Activated CD8-positive, alpha-beta T cell treated with anti-CD3 and anti-CD28 coated beads for 36 hours (primary cell): Measurements from ENCODE around the gene S1PR3. TPM values are rescaled to one million over a fixed set of nuclear protein-coding genes. Genes with fewer than 3 reads are reported as not detected.

Experiments used
- ATAC-seq: fragments of 200-7000 bp; cut with Tn5 transposase; one replicate; pipeline ENCODE4 v1.10.0; 2021; ENCODE audit warnings: mild to moderate bottlenecking, moderate library complexity
- CTCF ChIA-PET: fragments of 350-600 bp; sonication (Branson Sonifier 250); formaldehyde crosslinking; loops from one replicate; lab custom pipeline; 2021; ENCODE audit warnings: antibody characterized with exemption; lab: Charles Lee
- POLR2A ChIA-PET: fragments of 350-600 bp; sonication (Branson Sonifier 250); formaldehyde crosslinking; loops from one replicate; lab custom pipeline; 2021; ENCODE audit warnings: antibody characterized with exemption; lab: Charles Lee
- DNase-seq: peaks from one replicate; pipeline ENCODE4 v3.0.0-alpha.2; 2020
- H3K27ac Mint-ChIP-seq: one replicate; pipeline ENCODE4 v1.8.0; 2021; ENCODE audit warnings: mild to moderate bottlenecking, mixed read lengths
- H3K27me3 Mint-ChIP-seq: one replicate; pipeline ENCODE4 v1.8.0; 2021; ENCODE audit warnings: mixed read lengths
- H3K36me3 Mint-ChIP-seq: one replicate; pipeline ENCODE4 v1.8.0; 2021; ENCODE audit warnings: low read depth, mixed read lengths
- H3K4me1 Mint-ChIP-seq: one replicate; pipeline ENCODE4 v1.8.0; 2021; ENCODE audit warnings: low read depth, mixed read lengths
- H3K4me3 Mint-ChIP-seq: one replicate; pipeline ENCODE4 v1.8.0; 2021; ENCODE audit warnings: mild to moderate bottlenecking, moderate library complexity, mixed read lengths
- H3K9me3 Mint-ChIP-seq: one replicate; pipeline ENCODE4 v1.8.0; 2021; ENCODE audit warnings: mixed read lengths
- CTCF ChIP-seq: fragments of 200-600 bp; IDR thresholded peaks from one replicate; pipeline ENCODE4 v1.8.0; 2022; ENCODE audit warnings: antibody characterized with exemption, mild to moderate bottlenecking
- intact Hi-C: fragments of 100-400 bp; cut with micrococcal nuclease; formaldehyde crosslinking; loops from one replicate; pipeline ENCODE4 v1.10.0; 2022
- total RNA-seq, 2 experiments: library from RNA; stranded (reverse); gene quantifications; one replicate each; pipeline ENCODE4 v1.2.3, GENCODE V29; 2021

S1PR3 gene
- total RNA-seq, 2 experiments from 2014 or later: 0.36 to 0.58 TPM

GRCh38 chr9:89036383-89036782 is 45.1 kb downstream of the S1PR3 start:
- no peak overlapping the region for H3K4me3 Mint-ChIP-seq
- H3K27me3 Mint-ChIP-seq: peaks cover 26% of the 10 kb centered on the region
- CTCF ChIA-PET: no interaction called here
- H3K9me3 Mint-ChIP-seq: peaks cover 2% of the 10 kb centered on the region
- TF ChIP-seq CTCF: no peak
- POLR2A ChIA-PET: no interaction called here
- H3K36me3 Mint-ChIP-seq: no peaks in the 10 kb centered on the region
- no peak overlapping the region for H3K27ac Mint-ChIP-seq
- no peaks in the 10 kb centered on the region for H3K4me1 Mint-ChIP-seq
- no peak for ATAC-seq
- intact Hi-C loops: no loop called here
- no peak for DNase-seq

GRCh38 chr9:89036891-89037290 is 45.6 kb downstream of the S1PR3 start:
- Mint-ChIP-seq H3K27me3 (peaks cover 26% of the 10 kb centered on the region), H3K9me3 (no peaks in the 10 kb centered on the region), H3K4me3 (no peak overlapping the region), H3K36me3 (no peaks in the 10 kb centered on the region), H3K27ac (no peak overlapping the region), H3K4me1 (no peaks in the 10 kb centered on the region)
- CTCF ChIA-PET: no interaction called here
- intact Hi-C loops: no loop called here
- no peak for TF ChIP-seq CTCF
- POLR2A ChIA-PET: no interaction called here
- ATAC-seq: no peak
- no peak for DNase-seq

DNA sequence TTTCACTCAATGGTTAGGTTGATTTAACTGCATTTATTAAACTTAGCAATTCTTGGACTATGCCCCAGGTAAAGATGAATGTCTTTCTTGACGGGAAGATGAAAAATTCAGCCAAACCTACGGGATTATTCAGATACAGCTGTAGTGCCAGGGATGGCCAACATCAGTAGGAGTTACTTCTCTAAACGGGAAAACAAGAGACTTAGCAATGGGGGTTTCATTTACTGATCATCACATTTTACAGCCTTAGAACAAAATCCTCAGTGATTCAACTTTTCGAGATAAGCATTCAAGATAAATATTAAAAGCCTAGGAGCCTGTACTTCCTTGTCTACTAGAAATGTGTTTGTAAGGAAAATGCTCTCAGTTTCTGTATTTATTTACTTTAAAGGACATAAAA is 46.1 kb downstream of the S1PR3 start:
- H3K4me1 Mint-ChIP-seq: no peaks in the 10 kb centered on the region
- ATAC-seq (no peak), DNase-seq (no peak)
- no peak overlapping the region for H3K4me3 Mint-ChIP-seq
- no peaks in the 10 kb centered on the region for H3K9me3 Mint-ChIP-seq
- H3K36me3 Mint-ChIP-seq: no peaks in the 10 kb centered on the region
- no peak for TF ChIP-seq CTCF
- POLR2A ChIA-PET: no interaction called here
- CTCF ChIA-PET: no interaction called here
- intact Hi-C loops: no loop called here
- H3K27ac Mint-ChIP-seq: no peak overlapping the region
- peaks cover 25% of the 10 kb centered on the region for H3K27me3 Mint-ChIP-seq

DNA sequence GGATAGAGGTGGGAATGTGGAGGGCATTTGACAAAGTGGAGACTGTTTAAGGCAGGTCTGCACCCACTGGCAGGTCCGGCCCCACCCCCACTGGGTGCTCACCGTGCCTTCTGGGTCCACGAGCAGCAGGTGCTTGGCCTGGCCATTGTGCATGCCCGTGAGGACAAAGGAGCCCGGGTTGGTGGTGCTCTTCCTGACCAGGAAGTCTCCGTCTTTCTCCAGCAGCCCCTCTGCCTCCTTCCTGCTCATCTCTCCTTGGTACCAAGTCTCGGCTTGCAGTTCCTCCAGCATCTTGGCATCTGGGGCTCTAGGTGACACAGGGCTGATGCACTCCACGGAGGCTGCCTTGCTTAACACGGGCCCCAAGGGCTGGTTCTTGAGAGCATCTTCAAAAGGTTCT is 46.6 kb downstream of the S1PR3 start:
- POLR2A ChIA-PET: no interaction called here
- intact Hi-C loops: no loop called here
- Mint-ChIP-seq H3K27ac (no peak overlapping the region), H3K36me3 (no peaks in the 10 kb centered on the region), H3K27me3 (peaks cover 23% of the 10 kb centered on the region), H3K4me1 (no peaks in the 10 kb centered on the region), H3K4me3 (no peak overlapping the region), H3K9me3 (no peaks in the 10 kb centered on the region)
- no peak for TF ChIP-seq CTCF
- ATAC-seq (no peak), DNase-seq (no peak)
- CTCF ChIA-PET: no interaction called here

DNA sequence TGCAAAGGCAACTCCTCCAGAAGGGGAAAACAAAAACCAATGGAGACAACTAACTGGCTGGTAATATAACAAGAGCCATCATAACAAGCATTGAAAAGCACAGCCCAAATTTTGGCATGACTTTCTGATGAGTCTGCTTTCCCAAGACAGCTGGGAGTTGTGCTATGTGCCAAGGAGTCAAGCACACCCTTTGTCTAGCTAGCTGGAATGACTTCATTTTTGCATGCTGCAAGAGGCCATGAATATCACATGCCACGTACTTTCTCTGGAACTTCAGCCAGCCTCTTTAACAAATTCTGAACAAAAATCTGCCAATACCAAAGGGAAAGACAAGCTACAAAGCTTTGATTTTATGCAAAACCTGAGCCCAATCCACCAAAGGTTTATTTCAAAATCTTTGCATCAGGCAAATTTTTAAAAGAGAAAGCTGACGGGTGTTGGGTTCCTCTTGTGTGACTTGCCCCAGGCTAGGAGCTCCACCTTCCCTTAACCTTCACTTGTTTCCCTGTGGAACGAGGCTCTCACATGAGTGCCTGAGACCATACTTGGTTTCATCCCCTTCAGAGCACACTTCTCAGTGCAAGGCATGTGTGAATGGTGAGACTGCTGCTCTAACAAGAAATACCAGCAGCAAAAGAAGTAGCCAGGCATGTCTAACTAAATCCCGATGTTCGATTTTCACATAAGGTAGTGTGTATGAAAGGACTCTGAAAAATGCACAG is 47.3 kb downstream of the S1PR3 start:
- no peak for ATAC-seq
- Mint-ChIP-seq H3K36me3 (no peaks in the 10 kb centered on the region), H3K4me3 (no peak overlapping the region), H3K27me3 (peaks cover 20% of the 10 kb centered on the region), H3K4me1 (no peaks in the 10 kb centered on the region), H3K9me3 (no peaks in the 10 kb centered on the region), H3K27ac (no peak overlapping the region)
- intact Hi-C loops: no loop called here
- TF ChIP-seq CTCF: no peak
- POLR2A ChIA-PET: no interaction called here
- DNase-seq: no peak
- CTCF ChIA-PET: no interaction called here
